Neural cell (in vitro differentiated cells): ENCODE results near the gene MAGI2. TPM values are rescaled to one million over a fixed set of nuclear protein-coding genes. Genes with fewer than 3 reads are reported as not detected.

Experiments
- H2AFZ ChIP-seq: fragments of 200-600, 300-800 bp; sonication (generic), shearing (Covaris generic); 2 replicates; pipeline ENCODE4 v1.6.0; 2014; ENCODE audit warnings: low read depth, mild to moderate bottlenecking, antibody characterized with exemption, low read length, moderate library complexity
- H3F3A ChIP-seq: fragments of 200-600 bp; shearing (Covaris generic); 2 replicates; pipeline ENCODE4 v1.6.1; 2016; ENCODE audit warnings: mild to moderate bottlenecking, moderate library complexity, mixed read lengths, antibody characterized with exemption, low read length; ENCODE audit not compliant: insufficient read depth, poor library complexity, severe bottlenecking
- H3K27ac ChIP-seq: fragments of 200-600, 300-800 bp; sonication (generic), shearing (Covaris generic); 2 replicates; pipeline ENCODE4 v1.5.1; 2014; ENCODE audit warnings: mild to moderate bottlenecking, low read length, moderate library complexity
- H3K27me3 ChIP-seq: fragments of 300-800, 200-600 bp; sonication (generic), shearing (Covaris generic); 2 replicates; pipeline ENCODE4 v1.6.0; 2014; ENCODE audit warnings: mild to moderate bottlenecking, low read depth, low read length, moderate library complexity; ENCODE audit not compliant: insufficient read depth
- H3K36me3 ChIP-seq: fragments of 300-800, 200-600 bp; sonication (generic), shearing (Covaris generic); 2 replicates; pipeline ENCODE4 v1.5.1; 2014; ENCODE audit warnings: mild to moderate bottlenecking, antibody characterized with exemption, low read length, moderate library complexity; ENCODE audit not compliant: insufficient read depth
- H3K4me2 ChIP-seq: fragments of 300-800, 200-600 bp; sonication (generic), shearing (Covaris generic); 2 replicates; pipeline ENCODE4 v1.6.0; 2014; ENCODE audit warnings: mild to moderate bottlenecking, low read length
- H3K4me3 ChIP-seq: fragments of 300-800, 200-600 bp; sonication (generic), shearing (Covaris generic); 2 replicates; pipeline ENCODE4 v1.5.1; 2014; ENCODE audit warnings: mild to moderate bottlenecking, low read length, moderate library complexity
- H3K79me2 ChIP-seq: fragments of 200-600 bp; shearing (Covaris generic); replicated peaks from 2 replicates; pipeline ENCODE4 v1.6.0; 2014; ENCODE audit warnings: mild to moderate bottlenecking, low read length, moderate library complexity; ENCODE audit not compliant: insufficient read depth
- H3K9ac ChIP-seq: fragments of 300-800, 200-600 bp; sonication (generic), shearing (Covaris generic); 2 replicates; pipeline ENCODE4 v1.6.1; 2016; ENCODE audit warnings: mild to moderate bottlenecking, low read length, mixed read lengths
- H3K9me2 ChIP-seq: fragments of 200-600 bp; shearing (Covaris generic); 2 replicates; pipeline ENCODE4 v1.6.1; 2016; ENCODE audit warnings: mild to moderate bottlenecking, low read length, mixed read lengths; ENCODE audit not compliant: insufficient read depth
- H3K9me3 ChIP-seq: fragments of 200-600, 300-800 bp; sonication (generic), shearing (Covaris generic); 2 replicates; pipeline ENCODE4 v1.6.1; 2016; ENCODE audit warnings: mild to moderate bottlenecking, mixed run types, low read length, moderate library complexity, mixed read lengths
- H4K20me1 ChIP-seq: fragments of 200-600 bp; shearing (Covaris generic); 2 replicates; pipeline ENCODE4 v1.6.1; 2016; ENCODE audit warnings: mild to moderate bottlenecking, mixed run types; ENCODE audit not compliant: insufficient read depth
- CTCF ChIP-seq: fragments of 450-650 bp; IDR thresholded peaks from 2 replicates; pipeline ENCODE4 v1.5.1; 2014; ENCODE audit warnings: antibody characterized with exemption, mild to moderate bottlenecking, moderate library complexity; ENCODE audit not compliant: poor library complexity, severe bottlenecking
- EP300 ChIP-seq: fragments of 450-650 bp; conservative IDR thresholded peaks from 2 replicates; pipeline ENCODE4 v1.6.1; 2014; ENCODE audit warnings: antibody characterized with exemption, mild to moderate bottlenecking, moderate library complexity; ENCODE audit not compliant: poor library complexity, severe bottlenecking
- EZH2 ChIP-seq: fragments of 200-600, 300-800 bp; shearing (Covaris generic), sonication (generic); IDR thresholded peaks from 2 replicates; pipeline ENCODE4 v1.6.1; 2014; ENCODE audit warnings: antibody characterized with exemption, low read length, borderline replicate concordance, mild to moderate bottlenecking; ENCODE audit not compliant: insufficient read depth, poor library complexity, severe bottlenecking
- MXI1 ChIP-seq: fragments of 450-650 bp; conservative IDR thresholded peaks from 2 replicates; pipeline ENCODE4 v1.6.1; 2014; ENCODE audit warnings: antibody characterized with exemption, mild to moderate bottlenecking; ENCODE audit not compliant: poor library complexity, severe bottlenecking
- POLR2AphosphoS5 ChIP-seq: IDR thresholded peaks from 2 replicates; pipeline ENCODE4 v1.6.1; 2012
- RAD21 ChIP-seq: fragments of 450-650 bp; conservative IDR thresholded peaks from 2 replicates; pipeline ENCODE4 v1.6.1; 2014; ENCODE audit warnings: antibody characterized with exemption, mild to moderate bottlenecking, moderate library complexity
- REST ChIP-seq: IDR thresholded peaks from 2 replicates; pipeline ENCODE4 v1.6.1; 2012; ENCODE audit warnings: borderline replicate concordance
- SMC3 ChIP-seq: fragments of 450-650 bp; conservative IDR thresholded peaks from 2 replicates; pipeline ENCODE4 v1.6.1; 2014; ENCODE audit warnings: antibody characterized with exemption, mild to moderate bottlenecking, moderate library complexity; ENCODE audit not compliant: poor library complexity
- TAF1 ChIP-seq: IDR thresholded peaks from 2 replicates; pipeline ENCODE4 v1.6.1; 2012; ENCODE audit warnings: low read depth
- polyA plus RNA-seq: library from polyadenylated mRNA; depleted of rRNA; stranded (reverse); fragments of >200 nt; gene quantifications from 2 replicates; pipeline ENCODE4 v1.2.3, GENCODE V29; 2014

The MAGI2 gene
- polyA plus RNA-seq, 1 donor from 2014 or later, result 19.3 TPM

- H3K27me3 ChIP-seq, result no peaks in the 10 kb centered on the region
- no peak overlapping the region for H3K4me3 ChIP-seq
- H2AFZ ChIP-seq, result no peak overlapping the region
- no peaks in the 10 kb centered on the region for H3F3A ChIP-seq
- no peaks in the 10 kb centered on the region for H3K79me2 ChIP-seq
- H4K20me1 ChIP-seq, result no peaks in the 10 kb centered on the region
- H3K9me3 ChIP-seq, result no peaks in the 10 kb centered on the region
- H3K36me3 ChIP-seq, result peaks cover 8% of the 10 kb centered on the region
- no peak overlapping the region for H3K9ac ChIP-seq
- no peak for TF ChIP-seq TAF1
- no peaks in the 10 kb centered on the region for H3K9me2 ChIP-seq
- H3K27ac ChIP-seq, result no peak overlapping the region
- H3K4me2 ChIP-seq, result no peak overlapping the region
These were observed 1306.9 kb downstream of the MAGI2 start for GRCh38 chr7:78146546-78146945.

- Histone ChIP-seq H3K27ac (no peak overlapping the region), H4K20me1 (no peaks in the 10 kb centered on the region), H3K9me2 (no peaks in the 10 kb centered on the region), H3K4me2 (no peak overlapping the region), H2AFZ (no peak overlapping the region), H3K4me3 (no peak overlapping the region), H3F3A (no peaks in the 10 kb centered on the region), H3K27me3 (no peaks in the 10 kb centered on the region), H3K36me3 (no peaks in the 10 kb centered on the region), H3K9ac (no peak overlapping the region), H3K79me2 (no peaks in the 10 kb centered on the region), H3K9me3 (no peaks in the 10 kb centered on the region)
- TF ChIP-seq CTCF (no peak), TAF1 (no peak), MXI1 (no peak), REST (no peak), POLR2AphosphoS5 (no peak), EP300 (no peak), RAD21 (no peak), EZH2 (no peak), SMC3 (no peak)
These were observed 1309.8 kb downstream of the MAGI2 start for GRCh38 chr7:78143661-78144060.
